Measurements from ENCODE around the gene PIGH.
A peak's percentile ranks its signal among the peaks of the same experiment; 100 is the strongest.
"Not testable (repeated sequence)": the region's sequence is repeated elsewhere in the genome, so short reads cannot be mapped to it uniquely, and the experiment has no call there.

The PIGH gene, protein sequence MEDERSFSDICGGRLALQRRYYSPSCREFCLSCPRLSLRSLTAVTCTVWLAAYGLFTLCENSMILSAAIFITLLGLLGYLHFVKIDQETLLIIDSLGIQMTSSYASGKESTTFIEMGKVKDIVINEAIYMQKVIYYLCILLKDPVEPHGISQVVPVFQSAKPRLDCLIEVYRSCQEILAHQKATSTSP

GRCh38 chr14:67599698-67600561, at the start of gene PIGH:
Gene PIGH (minus strand): TSS chr14:67600268. CDS start chr14:67600203, 65 bp downstream.
- ATAC-seq = peak; percentile 99
- H3K4me1 Mint-ChIP-seq = peaks cover 23% of the 10 kb centered on the region
- H3K36me3 Mint-ChIP-seq = no peaks in the 10 kb centered on the region
- DNase-seq (ENCODE audit: low spot score in 2 of 2) = peak; percentile 91 to 97
- no peaks in the 10 kb centered on the region for H3K9me3 Mint-ChIP-seq
- peak within 1 kb of the TSS; percentile 88 for H3K27ac Mint-ChIP-seq
- H3K4me3 Mint-ChIP-seq = peak within 1 kb of the TSS; percentile 88

DNA sequence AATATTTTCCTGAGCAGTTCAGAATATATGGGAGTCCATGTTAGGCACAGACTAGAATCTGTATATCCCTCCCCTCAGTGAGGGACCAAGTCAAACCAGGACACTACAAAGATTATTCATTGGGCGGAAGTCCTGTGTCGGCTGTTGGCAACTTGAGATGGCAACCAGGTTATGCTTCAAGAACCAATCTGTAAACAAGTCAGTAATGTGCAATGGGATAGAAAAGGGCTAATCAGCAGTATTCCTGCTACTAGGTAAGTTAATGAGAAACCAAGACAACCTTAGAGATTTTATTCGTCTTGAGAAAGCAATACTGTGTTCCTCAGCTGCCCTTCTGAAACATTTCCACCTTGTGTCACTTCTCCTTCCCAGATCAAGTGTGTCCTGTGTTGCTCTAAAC, 46.1 kb upstream of the PIGH start:
- Mint-ChIP-seq H3K9me3 (no peaks in the 10 kb centered on the region), H3K36me3 (peaks cover 84% of the 10 kb centered on the region), H3K4me3 (no peak overlapping the region), H3K27ac (no peak overlapping the region), H3K4me1 (peaks cover 15% of the 10 kb centered on the region)
- no peak for DNase-seq (ENCODE audit: low spot score in 2 of 2)
- no peak for ATAC-seq

DNA sequence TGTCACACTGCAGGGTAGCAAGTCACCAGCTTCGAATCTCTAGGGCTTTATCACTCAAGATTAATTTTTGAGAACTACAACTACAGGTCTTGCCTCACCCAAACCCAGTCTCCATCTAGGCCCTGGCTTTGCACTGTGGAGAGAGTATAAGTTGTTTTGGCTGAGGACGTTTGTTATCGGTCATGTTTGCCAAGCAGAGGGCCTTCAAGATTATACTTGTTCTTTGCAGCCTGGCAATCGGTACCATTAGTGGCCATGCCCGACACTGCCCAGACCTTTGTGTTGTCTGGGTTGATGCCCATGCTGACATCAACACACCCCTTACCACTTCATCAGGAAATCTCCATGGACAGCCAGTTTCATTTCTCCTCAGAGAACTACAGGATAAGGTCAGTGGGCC, 45.3 kb upstream of the PIGH start:
- no peaks in the 10 kb centered on the region for H3K9me3 Mint-ChIP-seq
- H3K4me1 Mint-ChIP-seq = peaks cover 15% of the 10 kb centered on the region
- H3K4me3 Mint-ChIP-seq = no peak overlapping the region
- no peak for ATAC-seq
- no peak for DNase-seq (ENCODE audit: low spot score in 2 of 2)
- H3K36me3 Mint-ChIP-seq = peaks cover 81% of the 10 kb centered on the region
- peak overlapping the region; percentile 44 for H3K27ac Mint-ChIP-seq

DNA sequence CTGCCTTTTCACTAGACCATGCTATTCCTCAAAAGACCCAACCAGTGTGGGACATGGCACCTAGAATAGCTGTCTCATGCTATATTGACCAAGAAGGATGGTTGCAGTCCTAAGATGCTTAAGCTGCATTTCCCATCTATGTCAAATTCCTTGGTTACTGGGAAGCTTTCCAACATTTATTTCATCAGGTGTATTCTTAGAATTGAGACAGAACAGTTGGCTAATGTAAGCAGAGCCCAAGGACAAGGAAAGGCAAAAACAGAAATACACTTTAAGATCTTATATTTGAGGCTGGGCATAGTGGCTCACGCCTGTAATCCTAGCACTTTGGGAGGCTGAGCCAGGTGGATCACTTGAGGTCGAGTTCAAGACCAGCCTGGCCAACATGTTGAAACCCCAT, 44.4 kb upstream of the PIGH start:
- ATAC-seq (no peak), DNase-seq (ENCODE audit: low spot score in 2 of 2) (no peak)
- Mint-ChIP-seq H3K36me3 (peaks cover 74% of the 10 kb centered on the region), H3K4me3 (no peak overlapping the region), H3K9me3 (no peaks in the 10 kb centered on the region), H3K4me1 (peaks cover 15% of the 10 kb centered on the region), H3K27ac (peak overlapping the region; percentile 44)

DNA sequence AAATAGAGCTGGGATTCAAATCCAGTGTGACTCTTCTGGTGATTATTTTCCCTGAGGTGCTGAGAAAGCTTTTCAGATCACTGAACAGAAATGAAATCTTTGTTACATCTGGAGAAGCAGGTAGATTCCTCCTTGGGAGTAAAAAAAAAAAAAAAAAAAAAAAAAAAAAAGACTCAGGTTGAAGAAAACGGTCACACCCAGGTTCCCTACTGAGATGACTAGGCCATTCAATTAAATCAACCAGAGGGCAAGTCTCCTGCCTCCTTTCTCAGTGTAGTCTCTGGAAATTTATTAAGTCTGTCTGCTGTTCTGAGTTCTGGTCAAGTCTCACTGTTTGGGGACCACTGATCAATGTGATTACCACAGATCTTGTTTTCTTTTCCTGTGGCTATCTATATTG, 43.6 kb upstream of the PIGH start:
- ATAC-seq (no peak), DNase-seq (ENCODE audit: low spot score in 2 of 2) (no peak)
- H3K4me1 Mint-ChIP-seq = peaks cover 15% of the 10 kb centered on the region
- H3K36me3 Mint-ChIP-seq = peaks cover 68% of the 10 kb centered on the region
- no peaks in the 10 kb centered on the region for H3K9me3 Mint-ChIP-seq
- no peak overlapping the region for H3K4me3 Mint-ChIP-seq
- H3K27ac Mint-ChIP-seq = peak overlapping the region; percentile 44

GRCh38 chr14:67641902-67642749, 42.1 kb upstream of the PIGH start:
- peaks cover 15% of the 10 kb centered on the region for H3K4me1 Mint-ChIP-seq
- no peaks in the 10 kb centered on the region for H3K9me3 Mint-ChIP-seq
- peak; percentile 95 for ATAC-seq
- H3K4me3 Mint-ChIP-seq = peak overlapping the region; percentile 46
- peak overlapping the region; percentile 87 for H3K27ac Mint-ChIP-seq
- peaks cover 57% of the 10 kb centered on the region for H3K36me3 Mint-ChIP-seq
- DNase-seq (ENCODE audit: low spot score in 2 of 2) = peak in 1 of 2 donors; percentile 55

DNA sequence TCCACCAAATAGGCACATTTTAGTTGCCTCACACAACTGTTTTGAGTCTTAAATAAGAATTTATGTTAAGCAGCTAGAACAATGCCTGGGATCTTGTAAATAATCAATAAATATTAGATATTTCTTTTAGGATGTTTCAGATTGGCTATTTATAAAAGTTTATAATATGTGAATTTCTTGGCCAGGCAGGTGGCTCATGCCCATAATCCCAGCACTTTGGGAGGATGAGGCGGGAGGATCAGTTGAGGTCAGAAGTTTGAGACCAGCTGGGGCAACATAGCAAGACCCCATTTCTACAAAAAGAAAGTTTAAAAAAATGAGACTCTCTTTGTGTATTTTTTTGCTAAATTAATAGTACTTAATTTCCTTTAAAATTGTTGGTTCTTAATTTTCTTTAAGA, 41.4 kb upstream of the PIGH start:
- peaks cover 51% of the 10 kb centered on the region for H3K36me3 Mint-ChIP-seq
- no peak overlapping the region for H3K4me3 Mint-ChIP-seq
- peaks cover 15% of the 10 kb centered on the region for H3K4me1 Mint-ChIP-seq
- H3K27ac Mint-ChIP-seq = no peak overlapping the region
- ATAC-seq = no peak
- H3K9me3 Mint-ChIP-seq = no peaks in the 10 kb centered on the region
- no peak for DNase-seq (ENCODE audit: low spot score in 2 of 2)

DNA sequence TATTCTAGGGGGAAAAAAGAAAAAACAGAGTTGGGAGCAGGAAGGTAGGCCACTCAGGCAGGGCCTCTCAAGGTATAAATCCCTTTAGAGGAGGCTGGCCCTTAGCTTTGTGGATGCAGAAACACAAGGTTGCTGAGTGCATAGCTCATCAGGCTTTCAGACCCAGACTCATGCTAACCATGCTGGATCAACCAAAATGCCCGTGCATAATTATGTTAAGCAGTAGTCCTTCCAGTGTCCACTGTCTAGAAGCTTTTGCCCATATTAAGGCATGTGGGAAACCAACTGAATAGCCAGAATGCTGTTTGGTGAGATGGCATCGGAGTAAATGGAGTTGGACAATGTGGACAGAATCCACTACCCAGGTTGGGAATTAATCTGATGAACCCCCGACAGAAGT, 38.6 kb upstream of the PIGH start:
- peaks cover 23% of the 10 kb centered on the region for H3K36me3 Mint-ChIP-seq
- no peaks in the 10 kb centered on the region for H3K9me3 Mint-ChIP-seq
- no peak for ATAC-seq
- DNase-seq (ENCODE audit: low spot score in 2 of 2) = no peak
- H3K4me1 Mint-ChIP-seq = peaks cover 15% of the 10 kb centered on the region
- no peak overlapping the region for H3K27ac Mint-ChIP-seq
- no peak overlapping the region for H3K4me3 Mint-ChIP-seq

DNA sequence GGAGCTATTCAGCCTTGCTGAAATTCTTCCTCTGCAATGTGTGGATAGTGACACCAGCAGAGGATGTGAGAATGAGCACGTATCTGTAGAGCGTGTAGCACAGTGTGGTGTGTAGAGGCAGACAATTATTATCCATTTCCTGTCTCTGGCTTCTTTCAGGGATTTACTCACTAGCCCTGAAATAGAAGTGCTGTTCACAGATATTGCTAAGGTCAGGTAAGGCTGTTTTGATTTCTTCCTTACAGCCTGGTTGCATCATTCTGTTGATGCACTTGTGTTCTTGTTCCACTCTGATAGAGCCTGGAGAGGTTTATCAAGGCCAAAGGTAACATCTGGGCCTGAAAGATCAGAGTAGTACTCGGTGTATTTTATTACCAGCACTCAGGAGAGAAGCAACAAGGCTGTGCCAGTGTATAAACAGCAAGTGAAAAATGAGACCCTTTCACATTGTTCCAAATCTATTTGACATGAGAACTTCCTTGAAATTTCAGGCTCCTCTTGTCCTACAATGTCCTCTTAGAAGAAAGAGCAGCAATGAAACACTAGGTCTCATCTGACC, 36.4 kb upstream of the PIGH start:
- peak; percentile 93 for ATAC-seq
- Mint-ChIP-seq H3K4me3 (no peak overlapping the region), H3K27ac (peak overlapping the region; percentile 79), H3K9me3 (no peaks in the 10 kb centered on the region), H3K36me3 (peaks cover 7% of the 10 kb centered on the region), H3K4me1 (no peaks in the 10 kb centered on the region)
- DNase-seq (ENCODE audit: low spot score in 2 of 2) = no peak

GRCh38 chr14:67633451-67634147, 33.5 kb upstream of the PIGH start:
- H3K36me3 Mint-ChIP-seq = peaks cover 5% of the 10 kb centered on the region
- H3K9me3 Mint-ChIP-seq = no peaks in the 10 kb centered on the region
- H3K4me1 Mint-ChIP-seq = no peaks in the 10 kb centered on the region
- H3K4me3 Mint-ChIP-seq = no peak overlapping the region
- H3K27ac Mint-ChIP-seq = no peak overlapping the region
- ATAC-seq = no peak
- no peak for DNase-seq (ENCODE audit: low spot score in 2 of 2)

DNA sequence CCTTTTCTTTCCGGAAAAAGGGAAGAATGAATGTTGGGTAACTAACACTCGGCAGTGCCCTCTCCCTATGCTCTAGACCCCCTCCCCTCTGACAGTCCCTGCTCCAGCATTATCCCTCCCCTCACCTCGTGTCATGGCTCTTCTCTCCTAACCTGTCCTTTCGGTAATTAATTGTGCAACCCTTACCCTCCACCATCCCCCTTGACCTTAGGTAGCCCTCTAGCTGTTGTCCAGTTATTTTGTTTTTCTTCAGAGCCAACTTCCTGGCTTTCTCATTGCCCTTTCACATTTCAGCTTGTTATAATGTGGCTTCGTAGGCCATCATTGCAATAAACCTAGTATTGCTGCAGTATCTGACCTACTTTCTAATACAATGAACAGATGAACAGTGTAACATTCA, 30.9 kb upstream of the PIGH start:
- no peak overlapping the region for H3K4me3 Mint-ChIP-seq
- DNase-seq (ENCODE audit: low spot score in 2 of 2) = no peak
- no peak for ATAC-seq
- H3K27ac Mint-ChIP-seq = no peak overlapping the region
- no peaks in the 10 kb centered on the region for H3K4me1 Mint-ChIP-seq
- no peaks in the 10 kb centered on the region for H3K9me3 Mint-ChIP-seq
- H3K36me3 Mint-ChIP-seq = peaks cover 5% of the 10 kb centered on the region

GRCh38 chr14:67630186-67630585, 30.1 kb upstream of the PIGH start:
- H3K27ac Mint-ChIP-seq = no peak overlapping the region
- ATAC-seq = no peak
- no peaks in the 10 kb centered on the region for H3K4me1 Mint-ChIP-seq
- H3K9me3 Mint-ChIP-seq = no peaks in the 10 kb centered on the region
- DNase-seq (ENCODE audit: low spot score in 2 of 2) = no peak
- H3K36me3 Mint-ChIP-seq = peaks cover 5% of the 10 kb centered on the region
- no peak overlapping the region for H3K4me3 Mint-ChIP-seq

- H3K36me3 Mint-ChIP-seq = peaks cover 5% of the 10 kb centered on the region
- ATAC-seq = no peak
- no peaks in the 10 kb centered on the region for H3K9me3 Mint-ChIP-seq
- H3K4me3 Mint-ChIP-seq = no peak overlapping the region
- DNase-seq (ENCODE audit: low spot score in 2 of 2) = no peak
- H3K4me1 Mint-ChIP-seq = no peaks in the 10 kb centered on the region
- no peak overlapping the region for H3K27ac Mint-ChIP-seq
Observed at GRCh38 chr14:67627519-67627918, 27.5 kb upstream of the PIGH start.

- ATAC-seq = peak; percentile 74
- DNase-seq (ENCODE audit: low spot score in 2 of 2); H3K9me3 Mint-ChIP-seq; H3K4me1 Mint-ChIP-seq; H3K4me3 Mint-ChIP-seq; H3K36me3 Mint-ChIP-seq; H3K27ac Mint-ChIP-seq: not testable (repeated sequence)
Observed at GRCh38 chr14:67626131-67626530, 26.1 kb upstream of the PIGH start.

GRCh38 chr14:67623114-67623513, 23.0 kb upstream of the PIGH start:
- ATAC-seq (no peak), DNase-seq (ENCODE audit: low spot score in 2 of 2) (no peak)
- Mint-ChIP-seq H3K4me3 (no peak overlapping the region), H3K9me3 (no peaks in the 10 kb centered on the region), H3K27ac (no peak overlapping the region), H3K4me1 (peaks cover 25% of the 10 kb centered on the region), H3K36me3 (peaks cover 12% of the 10 kb centered on the region)

All from stimulated activated effector memory CD8-positive, alpha-beta T cell treated with anti-CD3 and anti-CD28 coated beads, Interleukin-12 subunit alpha, Interleukin-12 subunit beta, amount 100 ng/mL, for 72 hours (primary cell).